HG03196 (cell line): ENCODE results near the gene CXCL13.
"Not testable (repeated sequence)": the region's sequence is repeated elsewhere in the genome, so short reads cannot be mapped to it uniquely, and the experiment has no call there.

Source experiments
- ATAC-seq: cut with Tn5 transposase; IDR thresholded peaks from one replicate; pipeline ENCODE4 v1.9.1; 2021; ENCODE audit not compliant: unreplicated experiment

The CXCL13 gene

GRCh38 chr4:77605210-77605902, at the start of gene CXCL13:
Gene CXCL13 (plus strand): TSS chr4:77605820. CDS start chr4:77605866, 46 bp downstream.
- ATAC-seq, result no peak

- no peak for ATAC-seq
Measured at GRCh38 chr4:77560170-77560569, 45.5 kb upstream of the CXCL13 start.

GRCh38 chr4:77561720-77562119, 43.9 kb upstream of the CXCL13 start:
- not testable (repeated sequence) for ATAC-seq

- no peak for ATAC-seq
Measured at GRCh38 chr4:77564231-77564630, 41.4 kb upstream of the CXCL13 start.

- no peak for ATAC-seq
Measured at GRCh38 chr4:77566148-77566547, 39.5 kb upstream of the CXCL13 start.

- no peak for ATAC-seq
Measured at GRCh38 chr4:77567549-77567948, 38.1 kb upstream of the CXCL13 start.

GRCh38 chr4:77570508-77571214, 35.0 kb upstream of the CXCL13 start:
- ATAC-seq, result not testable (repeated sequence)

- ATAC-seq, result no peak
Measured at GRCh38 chr4:77576351-77576750, 29.3 kb upstream of the CXCL13 start.

GRCh38 chr4:77578145-77578544, 27.5 kb upstream of the CXCL13 start:
- ATAC-seq, result no peak

- ATAC-seq, result no peak
Measured at GRCh38 chr4:77579406-77580076, 26.1 kb upstream of the CXCL13 start.

- ATAC-seq, result peak; percentile 68
Measured at GRCh38 chr4:77581724-77582123, 23.9 kb upstream of the CXCL13 start.

- no peak for ATAC-seq
Measured at GRCh38 chr4:77582156-77582555, 23.5 kb upstream of the CXCL13 start.

- ATAC-seq, result no peak
Measured at GRCh38 chr4:77582711-77583110, 22.9 kb upstream of the CXCL13 start.

- peak; percentile 98 for ATAC-seq
Measured at GRCh38 chr4:77586951-77587383, 18.7 kb upstream of the CXCL13 start.

GRCh38 chr4:77590482-77590881, 15.1 kb upstream of the CXCL13 start:
- no peak for ATAC-seq

GRCh38 chr4:77591532-77591931, 14.1 kb upstream of the CXCL13 start:
- no peak for ATAC-seq

- ATAC-seq, result no peak
Measured at GRCh38 chr4:77593101-77593500, 12.5 kb upstream of the CXCL13 start.

GRCh38 chr4:77593993-77594392, 11.6 kb upstream of the CXCL13 start:
- ATAC-seq, result no peak

GRCh38 chr4:77595364-77595973, 10.2 kb upstream of the CXCL13 start:
- no peak for ATAC-seq

- no peak for ATAC-seq
Measured at GRCh38 chr4:77599378-77599777, 6.2 kb upstream of the CXCL13 start.
